HEK293T (cell line): ENCODE results near the gene PROS1.

Source experiments
- ARNT ChIP-seq: fragments of 450-650 bp; IDR thresholded peaks from 2 replicates; pipeline ENCODE4 v1.6.1; 2017; ENCODE audit warnings: mild to moderate bottlenecking
- BHLHE40 ChIP-seq: fragments of 450-650 bp; IDR thresholded peaks from 2 replicates; pipeline ENCODE4 v1.6.1; 2016; ENCODE audit warnings: mild to moderate bottlenecking, moderate library complexity, borderline replicate concordance
- ELF4 ChIP-seq: fragments of 450-650 bp; IDR thresholded peaks from 2 replicates; pipeline ENCODE4 v1.6.1; 2017; ENCODE audit warnings: antibody characterized with exemption
- FOXK2 ChIP-seq: fragments of 450-650 bp; IDR thresholded peaks from 2 replicates; pipeline ENCODE4 v1.6.1; 2016; ENCODE audit warnings: mild to moderate bottlenecking
- HDGF ChIP-seq: fragments of 450-650 bp; IDR thresholded peaks from 2 replicates; pipeline ENCODE4 v1.6.1; 2017; ENCODE audit warnings: antibody characterized with exemption, borderline replicate concordance
- L3MBTL2 ChIP-seq: fragments of 450-650 bp; conservative IDR thresholded peaks from 2 replicates; pipeline ENCODE4 v1.6.1; 2016; ENCODE audit warnings: mild to moderate bottlenecking
- NFRKB ChIP-seq: fragments of 450-650 bp; IDR thresholded peaks from 2 replicates; pipeline ENCODE4 v1.6.1; 2016; ENCODE audit warnings: mild to moderate bottlenecking, moderate library complexity
- SP1 ChIP-seq: fragments of 450-650 bp; IDR thresholded peaks from 2 replicates; pipeline ENCODE4 v1.6.1; 2017
- SUZ12 ChIP-seq: fragments of 450-650 bp; IDR thresholded peaks from 2 replicates; pipeline ENCODE4 v1.6.1; 2016; ENCODE audit warnings: mild to moderate bottlenecking
- TARDBP ChIP-seq: fragments of 450-650 bp; IDR thresholded peaks from 2 replicates; pipeline ENCODE4 v1.6.1; 2016
- TF ChIP-seq, protein P1 (sequence below): fragments of 450-650 bp; IDR thresholded peaks from 2 replicates; pipeline ENCODE4 v1.6.1; 2016

GRCh38 chr3:94019659-94020058 is 46.0 kb upstream of the PROS1 start:
- TF ChIP-seq HDGF = no peak
- TF ChIP-seq BHLHE40 = no peak
- TF ChIP-seq NFRKB = no peak
- TF ChIP-seq, protein P1, sequence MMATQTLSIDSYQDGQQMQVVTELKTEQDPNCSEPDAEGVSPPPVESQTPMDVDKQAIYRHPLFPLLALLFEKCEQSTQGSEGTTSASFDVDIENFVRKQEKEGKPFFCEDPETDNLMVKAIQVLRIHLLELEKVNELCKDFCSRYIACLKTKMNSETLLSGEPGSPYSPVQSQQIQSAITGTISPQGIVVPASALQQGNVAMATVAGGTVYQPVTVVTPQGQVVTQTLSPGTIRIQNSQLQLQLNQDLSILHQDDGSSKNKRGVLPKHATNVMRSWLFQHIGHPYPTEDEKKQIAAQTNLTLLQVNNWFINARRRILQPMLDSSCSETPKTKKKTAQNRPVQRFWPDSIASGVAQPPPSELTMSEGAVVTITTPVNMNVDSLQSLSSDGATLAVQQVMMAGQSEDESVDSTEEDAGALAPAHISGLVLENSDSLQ = no peak
- no peak for TF ChIP-seq SUZ12
- no peak for TF ChIP-seq L3MBTL2
- TF ChIP-seq ARNT = no peak
- TF ChIP-seq ELF4 = no peak
- TF ChIP-seq FOXK2 = no peak
- no peak for TF ChIP-seq SP1
- TF ChIP-seq TARDBP = no peak
